ENCODE results near the gene CYYR1. TPM values are rescaled to one million over a fixed set of nuclear protein-coding genes. Genes with fewer than 3 reads are reported as not detected.

CYYR1 gene
- total RNA-seq, 1 experiment from 2014 or later = 13.6 TPM

GRCh38 chr21:26457817-26458216 is 115.3 kb downstream of the CYYR1 start:
- H2BK20ac ChIP-seq (ENCODE audit: low read depth, low read length, poor library complexity, severe bottlenecking) = no peak overlapping the region
- H2BK15ac ChIP-seq (ENCODE audit: low read depth, low read length) = no peak overlapping the region
- peaks cover 0 to 3% of the 10 kb centered on the region in 2 experiments; a peak in 1 of 5 replicates for H3K9me3 Mint-ChIP-seq
- no peak overlapping the region for H3K56ac ChIP-seq (ENCODE audit: insufficient read length, low read depth, low read length)
- no CpG with 5 or more reads among the region's 3 CpGs for WGBS (ENCODE audit: extremely low coverage, insufficient read length, low lambda C conversion rate)
- H2BK5ac ChIP-seq (ENCODE audit: insufficient read length, low read length) = no peak overlapping the region
- no peaks in the 10 kb centered on the region for H3K23me2 ChIP-seq (ENCODE audit: insufficient read length, low read depth, low read length, poor library complexity, severe bottlenecking)
- no peaks in the 10 kb centered on the region for H3K4me1 ChIP-seq (ENCODE audit: insufficient read depth, low read length)
- no peaks in the 10 kb centered on the region for H4K20me1 ChIP-seq (ENCODE audit: control insufficient read depth, insufficient read depth, insufficient read length)
- H3K27me3 Mint-ChIP-seq (ENCODE audit: low read depth) = no peaks in the 10 kb centered on the region
- no peaks in the 10 kb centered on the region for H3K36me3 Mint-ChIP-seq (ENCODE audit: insufficient read depth in 1 of 3, low read depth in 3 of 3)
- H3T11ph ChIP-seq (ENCODE audit: low read length) = no peak overlapping the region
- H4K5ac ChIP-seq (ENCODE audit: insufficient read length, low read depth, low read length) = no peak overlapping the region
- H3K27me3 ChIP-seq (ENCODE audit: insufficient read depth, low read length) = no peaks in the 10 kb centered on the region
- H2BK12ac ChIP-seq (ENCODE audit: insufficient read length, low read depth, low read length) = no peak overlapping the region
- H3K4me2 ChIP-seq (ENCODE audit: insufficient read depth, insufficient read length, low read length) = no peak overlapping the region
- H3K18ac ChIP-seq (ENCODE audit: insufficient read length, low read depth, low read length) = no peak overlapping the region
- H3K4me3 Mint-ChIP-seq = no peak overlapping the region
- no peak overlapping the region for H3K4ac ChIP-seq (ENCODE audit: low read depth, low read length)
- H4K91ac ChIP-seq (ENCODE audit: insufficient read length, low read depth, low read length) = no peak overlapping the region
- H3K79me1 ChIP-seq (ENCODE audit: insufficient read depth, low read depth, low read length, poor library complexity, severe bottlenecking) = no peaks in the 10 kb centered on the region
- H3K27ac ChIP-seq (ENCODE audit: insufficient read length, low read depth, low read length) = no peak overlapping the region
- no peaks in the 10 kb centered on the region for H3K9me3 ChIP-seq (ENCODE audit: control insufficient read depth, low read depth, low read length)
- H3K27ac Mint-ChIP-seq = no peak overlapping the region; a peak in 1 of 7 replicates
- no peak overlapping the region for H3K14ac ChIP-seq (ENCODE audit: insufficient read depth, low read length)
- no peaks in the 10 kb centered on the region for H3K4me1 Mint-ChIP-seq
- DNase-seq = no peak
- H3K79me2 ChIP-seq (ENCODE audit: insufficient read depth, low read length) = no peaks in the 10 kb centered on the region
- H4K8ac ChIP-seq (replicated peaks; ENCODE audit: insufficient read length, low read depth, low read length) = no peak overlapping the region
- H3K23ac ChIP-seq (ENCODE audit: insufficient read length, low read depth, low read length) = no peak overlapping the region
- H2BK120ac ChIP-seq (ENCODE audit: low read depth, low read length, poor library complexity, severe bottlenecking) = peak overlapping the region; percentile 36
- H2AFZ ChIP-seq (ENCODE audit: low read length) = no peak overlapping the region
- no peak overlapping the region for H2AK5ac ChIP-seq (ENCODE audit: insufficient read length, low read length)
- no peak for TF ChIP-seq CTCF (conservative IDR thresholded peaks at IDR 0.05)
- no peak overlapping the region for H3K9ac ChIP-seq (ENCODE audit: extremely low read depth, insufficient read length, low read length)
